ENCODE measurements around the gene ECM1. TPM values are rescaled to one million over a fixed set of nuclear protein-coding genes. Genes with fewer than 3 reads are reported as not detected.

Gene ECM1
- total and polyA plus RNA-seq, 2 of the 8 experiments (the other 6 are each of a cell fraction or from before 2014, with no cell fraction given) = 0.95 to 0.98 TPM

DNA sequence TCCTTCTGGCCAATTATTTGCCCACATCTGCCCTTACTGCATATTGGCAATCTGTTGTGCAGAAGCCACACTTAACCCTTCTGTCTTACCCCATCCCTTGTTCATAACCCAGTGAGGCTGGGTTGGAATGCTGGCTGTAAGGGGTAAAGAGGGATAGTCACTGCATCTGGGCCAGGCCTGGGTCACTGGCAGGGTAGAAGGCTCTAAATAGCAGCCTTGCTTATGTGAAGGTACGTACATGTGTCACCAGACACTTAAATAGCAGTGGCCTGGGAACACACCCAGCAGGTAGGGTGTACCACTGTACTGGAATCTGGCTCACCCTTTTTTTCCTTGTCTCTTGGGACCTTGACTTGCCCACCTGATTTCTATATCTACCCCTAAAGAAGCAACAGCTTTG lies 30.6 kb upstream of the ECM1 start (continued):
- TF ChIP-seq CBX5 (IDR thresholded peaks at IDR 0.05; ENCODE audit: low read depth, low read length) = no peak
- TF ChIP-seq YY1 (IDR thresholded peaks at IDR 0.05; ENCODE audit: low read depth, low read length) = no peak
- TF ChIP-seq, protein P1, sequence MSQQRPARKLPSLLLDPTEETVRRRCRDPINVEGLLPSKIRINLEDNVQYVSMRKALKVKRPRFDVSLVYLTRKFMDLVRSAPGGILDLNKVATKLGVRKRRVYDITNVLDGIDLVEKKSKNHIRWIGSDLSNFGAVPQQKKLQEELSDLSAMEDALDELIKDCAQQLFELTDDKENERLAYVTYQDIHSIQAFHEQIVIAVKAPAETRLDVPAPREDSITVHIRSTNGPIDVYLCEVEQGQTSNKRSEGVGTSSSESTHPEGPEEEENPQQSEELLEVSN (IDR thresholded peaks at IDR 0.05) = no peak
